NCI-H1694 treated with DMSO at 0.1 percent for 48 hours (cell line): Measurements from ENCODE around the gene KCNRG.
"Not testable (repeated sequence)": the region's sequence is repeated elsewhere in the genome, so short reads cannot be mapped to it uniquely, and the experiment has no call there.

Experiments used
- DNase-seq: peaks from one replicate; lab custom pipeline; 2025; lab: John Stamatoyannopoulos, UW

Gene KCNRG

DNA sequence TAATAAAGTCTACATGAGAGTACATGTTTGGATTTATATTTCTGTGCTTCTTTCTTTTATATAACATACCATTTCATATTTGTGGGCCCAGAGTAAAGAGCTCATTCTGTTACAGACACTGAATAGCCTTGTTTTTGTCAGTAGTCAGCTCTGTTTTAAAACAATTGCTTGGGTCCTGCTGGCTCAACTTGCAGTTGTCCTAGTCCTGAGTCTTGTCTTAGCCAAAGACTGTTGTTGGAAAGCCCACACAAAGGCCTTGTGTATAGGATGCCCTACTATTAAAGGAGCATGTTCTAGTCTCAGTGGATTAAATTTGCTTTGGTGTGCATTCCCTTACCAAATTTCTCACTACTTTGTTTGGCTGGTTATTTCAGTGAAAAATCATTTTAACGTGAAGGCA lies 3.8 kb upstream of the KCNRG start:
- no peak for DNase-seq

DNA sequence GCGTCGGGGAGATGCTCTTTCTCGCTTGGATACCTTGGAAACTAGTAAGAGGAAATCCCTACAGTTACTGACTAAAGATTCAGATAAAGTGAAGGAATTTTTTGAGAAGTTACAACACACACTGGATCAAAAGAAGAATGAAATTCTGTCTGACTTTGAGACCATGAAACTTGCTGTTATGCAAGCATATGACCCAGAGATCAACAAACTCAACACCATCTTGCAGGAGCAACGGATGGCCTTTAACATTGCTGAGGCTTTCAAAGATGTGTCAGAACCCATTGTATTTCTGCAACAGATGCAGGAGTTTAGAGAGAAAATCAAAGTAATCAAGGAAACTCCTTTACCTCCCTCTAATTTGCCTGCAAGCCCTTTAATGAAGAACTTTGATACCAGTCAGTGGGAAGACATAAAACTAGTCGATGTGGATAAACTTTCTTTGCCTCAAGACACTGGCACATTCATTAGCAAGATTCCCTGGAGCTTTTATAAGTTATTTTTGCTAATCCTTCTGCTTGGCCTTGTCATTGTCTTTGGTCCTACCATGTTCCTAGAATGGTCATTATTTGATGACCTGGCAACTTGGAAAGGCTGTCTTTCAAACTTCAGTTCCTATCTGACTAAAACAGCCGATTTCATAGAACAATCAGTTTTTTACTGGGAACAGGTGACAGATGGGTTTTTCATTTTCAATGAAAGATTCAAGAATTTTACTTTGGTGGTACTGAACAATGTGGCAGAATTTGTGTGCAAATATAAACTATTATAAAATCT lies 2.7 kb upstream of the KCNRG start:
- DNase-seq, result no peak

- DNase-seq, result no peak
These were observed 858 bp upstream of the KCNRG start for GRCh38 chr13:50014386-50014785.

DNA sequence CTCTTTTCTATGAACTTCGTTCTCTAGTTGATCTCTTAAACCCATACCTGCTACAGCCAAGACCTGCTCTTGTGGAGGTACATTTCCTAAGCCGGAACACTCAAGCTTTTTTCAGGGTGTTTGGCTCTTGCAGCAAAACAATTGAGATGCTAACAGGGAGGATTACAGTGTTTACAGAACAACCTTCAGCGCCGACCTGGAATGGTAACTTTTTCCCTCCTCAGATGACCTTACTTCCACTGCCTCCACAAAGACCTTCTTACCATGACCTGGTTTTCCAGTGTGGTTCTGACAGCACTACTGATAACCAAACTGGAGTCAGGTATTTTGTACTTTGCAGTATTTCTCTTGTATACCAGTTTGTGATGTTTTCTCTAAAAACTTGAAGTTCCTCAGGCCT lies 506 bp downstream of the KCNRG start:
- DNase-seq, result no peak

DNA sequence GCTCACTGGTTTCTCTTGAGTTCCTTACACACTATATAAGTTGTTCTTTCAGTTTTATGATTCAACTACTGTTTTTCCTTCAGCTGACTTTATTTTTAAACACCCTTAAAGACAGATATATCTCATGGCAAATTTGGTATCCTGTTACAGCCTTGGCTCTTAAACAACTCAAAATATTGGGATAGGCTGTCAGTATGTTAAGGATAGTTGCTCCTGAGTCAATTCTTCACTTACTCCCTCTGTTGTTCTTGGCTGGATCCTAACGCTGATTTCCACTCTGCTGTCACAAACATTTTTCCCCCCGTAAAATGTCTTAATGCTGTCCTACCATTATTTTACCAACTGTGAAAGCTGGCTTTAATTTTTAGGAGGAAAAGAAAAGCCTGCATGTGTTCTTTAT lies 1.2 kb downstream of the KCNRG start:
- DNase-seq, result no peak

DNA sequence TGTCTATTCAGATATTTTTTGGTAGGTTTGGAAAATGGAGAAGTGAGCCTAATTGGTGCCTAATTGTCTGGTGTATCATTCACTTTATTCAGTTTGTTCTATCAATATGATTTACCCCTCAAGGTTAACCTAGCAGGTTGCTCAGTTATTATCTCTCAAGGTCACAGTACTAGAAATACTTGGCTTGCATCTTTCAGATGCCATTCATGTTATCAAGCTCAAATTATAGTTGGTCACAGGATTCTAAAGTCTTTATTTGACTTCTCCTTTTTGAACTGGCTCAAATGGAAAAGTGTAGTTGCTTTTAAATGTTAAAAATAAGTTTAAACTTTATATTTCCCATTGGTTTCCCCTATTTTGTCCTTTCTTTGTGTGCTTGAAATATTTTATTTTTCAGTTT lies 2.6 kb downstream of the KCNRG start:
- DNase-seq, result no peak

GRCh38 chr13:50025436-50025835 lies 10.2 kb downstream of the KCNRG start:
- DNase-seq, result no peak

DNA sequence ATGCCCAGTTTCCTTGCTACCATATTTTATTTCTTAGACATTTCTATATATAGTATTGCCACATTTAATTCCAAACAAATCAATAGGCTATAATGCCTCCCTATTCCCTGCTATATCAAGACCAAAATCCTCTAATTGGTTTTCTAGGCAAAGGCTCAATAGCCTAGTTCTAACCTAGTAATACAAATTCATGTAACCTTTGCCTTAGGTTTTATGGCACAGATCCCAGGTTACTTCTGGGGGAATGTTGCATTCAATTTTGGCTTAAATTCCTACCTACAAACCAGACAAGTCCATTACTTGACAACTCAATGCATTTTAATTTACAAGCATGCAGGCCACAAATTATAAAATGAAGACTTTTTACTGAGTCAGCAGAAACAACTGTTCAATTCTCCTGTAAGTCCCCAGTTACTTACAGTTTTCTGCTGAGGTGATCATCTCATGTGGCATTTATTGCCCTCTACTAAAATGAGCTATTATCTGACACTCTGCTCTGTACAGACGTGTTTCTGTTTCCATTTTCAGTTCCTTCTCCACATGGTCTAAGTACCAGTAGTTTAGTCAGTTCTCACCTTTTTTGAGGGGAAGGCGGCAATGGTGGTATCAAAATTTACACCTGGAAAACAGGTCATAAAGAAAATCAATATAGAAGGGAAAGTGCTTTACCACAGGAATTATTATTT lies 11.7 kb downstream of the KCNRG start:
- no peak for DNase-seq

- no peak for DNase-seq
These were observed 15.1 kb downstream of the KCNRG start for GRCh38 chr13:50030315-50030714.

DNA sequence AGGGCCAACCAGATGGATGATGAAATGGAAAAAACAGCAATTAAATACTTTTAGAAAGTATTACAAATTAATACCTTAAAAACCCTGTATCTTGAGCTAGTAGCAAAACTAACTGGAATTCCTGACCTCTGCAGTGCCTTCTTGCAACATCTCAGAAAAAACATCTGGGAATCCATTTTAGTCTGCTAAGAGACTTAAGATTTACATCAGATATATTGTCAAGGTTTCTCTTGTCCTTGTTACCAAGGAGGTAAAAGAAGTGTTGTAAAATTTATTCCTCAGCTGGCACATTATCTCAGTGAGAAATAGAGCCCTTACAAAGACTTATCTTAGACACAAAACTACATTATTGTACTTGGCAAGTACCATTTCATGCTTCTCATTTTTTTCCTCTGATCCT lies 18.5 kb downstream of the KCNRG start:
- no peak for DNase-seq

DNA sequence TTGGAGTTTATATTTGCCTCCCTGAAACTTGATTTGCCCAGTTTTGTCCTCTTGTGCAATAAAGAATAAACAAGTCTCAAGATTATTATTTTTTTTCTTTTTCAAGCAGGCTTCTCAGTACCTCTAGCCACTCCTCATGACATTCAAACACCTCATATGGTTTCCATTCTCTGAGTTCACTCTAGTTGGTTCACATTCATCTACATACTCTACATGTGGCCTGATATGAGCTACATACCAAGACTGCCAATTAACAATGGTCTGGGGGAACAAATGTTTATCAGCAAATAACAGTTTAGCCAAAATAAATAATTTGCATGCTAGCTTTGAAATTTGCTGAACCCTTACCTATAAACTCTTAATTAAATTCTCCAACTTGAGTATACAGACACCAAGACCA lies 22.5 kb downstream of the KCNRG start:
- DNase-seq, result no peak

DNA sequence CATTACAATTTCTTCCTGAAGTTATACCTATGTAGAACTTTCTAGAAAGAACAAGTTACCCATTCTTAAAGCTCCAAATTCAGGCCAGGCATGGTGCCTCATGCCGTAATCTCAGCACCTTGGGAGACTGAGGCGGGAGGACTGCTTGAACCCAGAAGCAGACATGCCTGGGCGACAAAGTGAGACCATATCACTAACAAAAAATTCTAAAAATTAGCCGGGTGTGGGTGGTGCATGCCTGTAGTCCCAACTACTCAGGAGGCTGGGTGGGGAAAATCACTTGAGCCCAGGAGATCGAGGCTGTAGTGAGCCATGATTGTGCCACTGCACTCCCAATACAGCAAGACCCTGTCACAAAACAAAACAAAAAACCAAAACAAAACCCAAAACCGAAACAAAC lies 23.0 kb downstream of the KCNRG start:
- DNase-seq, result no peak

- DNase-seq, result no peak
These were observed 37.2 kb downstream of the KCNRG start for GRCh38 chr13:50052478-50052877.

GRCh38 chr13:50053844-50054243 lies 38.6 kb downstream of the KCNRG start:
- DNase-seq, result no peak

- no peak for DNase-seq
These were observed 40.2 kb downstream of the KCNRG start for GRCh38 chr13:50055454-50055853.

DNA sequence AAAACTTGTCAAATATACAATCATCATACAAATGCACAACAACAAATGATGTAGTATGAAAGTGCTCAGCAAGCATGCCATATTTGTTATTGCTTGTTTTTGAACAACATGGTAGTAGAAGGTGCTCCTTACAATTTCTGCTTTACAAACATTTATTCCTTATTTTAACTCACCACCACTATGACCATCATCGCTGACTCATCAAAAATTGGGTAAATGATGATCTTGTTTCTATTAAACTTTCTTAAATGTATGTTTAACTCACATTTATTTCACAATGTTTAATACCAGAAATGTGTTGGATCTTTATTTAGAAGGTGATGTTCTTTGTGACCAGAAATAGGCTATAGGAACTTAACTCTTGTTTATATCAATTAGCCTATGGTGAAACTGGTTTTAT lies 45.5 kb downstream of the KCNRG start:
- no peak for DNase-seq

GRCh38 chr13:50062336-50062735 lies 47.1 kb downstream of the KCNRG start:
- not testable (repeated sequence) for DNase-seq

- DNase-seq, result no peak
These were observed 50.5 kb downstream of the KCNRG start for GRCh38 chr13:50065712-50066111.

DNA sequence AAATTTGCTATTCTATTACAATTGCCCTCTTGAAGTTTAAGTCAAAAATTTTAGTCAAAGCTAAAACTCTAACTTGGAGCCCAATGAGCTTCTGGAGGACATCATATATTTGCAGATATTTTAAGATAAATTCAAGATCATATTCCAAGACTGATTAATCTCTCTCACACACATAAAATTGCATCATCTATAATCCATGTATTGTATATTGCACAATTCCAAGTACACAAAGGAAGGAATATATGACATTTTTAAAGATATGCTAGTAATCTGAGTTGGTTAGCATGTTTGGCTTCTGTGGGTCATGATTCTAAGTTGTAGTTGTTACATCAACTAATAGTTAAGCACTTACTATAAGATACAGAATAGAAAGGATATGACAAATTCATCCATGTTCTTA lies 53.3 kb downstream of the KCNRG start:
- no peak for DNase-seq

DNA sequence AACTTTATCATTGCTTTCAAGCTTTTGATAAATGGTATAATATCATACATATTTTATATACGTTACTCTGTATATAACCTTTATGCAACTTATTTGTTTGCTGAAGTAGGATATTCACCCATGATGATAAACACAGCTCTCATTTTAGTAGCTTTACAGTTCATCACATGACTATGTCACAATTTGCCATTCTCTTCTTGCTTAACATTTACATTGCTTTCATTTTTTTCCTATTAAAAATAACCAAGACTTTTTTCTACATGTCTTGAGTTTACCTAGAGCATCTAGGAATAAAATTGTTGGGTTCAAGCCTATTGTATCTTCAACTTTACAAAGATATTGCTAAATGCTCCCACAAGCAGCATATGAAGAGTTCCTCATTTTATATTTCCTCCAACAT lies 54.0 kb downstream of the KCNRG start:
- no peak for DNase-seq

DNA sequence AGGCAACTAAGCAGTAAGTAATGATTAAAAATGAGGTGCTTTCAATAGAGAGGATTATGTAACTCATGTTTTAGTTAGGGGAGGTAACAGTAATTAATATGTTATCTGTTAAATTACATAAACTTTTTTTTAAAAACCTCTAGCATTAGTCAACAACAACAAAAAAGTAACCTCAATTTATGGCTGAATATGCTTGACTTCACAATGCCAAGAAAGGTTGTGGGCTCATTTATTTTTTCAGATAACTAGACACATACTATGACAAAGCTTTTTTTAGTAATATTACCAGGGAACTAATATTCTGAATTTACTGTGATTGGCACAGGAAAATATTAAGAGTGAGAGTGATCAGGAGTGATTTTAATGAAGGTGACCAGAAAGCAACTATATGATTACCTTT lies 54.9 kb downstream of the KCNRG start:
- DNase-seq, result no peak
